PC-3 (cell line): ENCODE measurements around the gene CDA.

Experiments
- EZH2 ChIP-seq: fragments of 300-600 bp; sonication (generic); IDR thresholded peaks from one replicate; pipeline ENCODE4 v1.6.1; 2017; ENCODE audit warnings: antibody characterized with exemption, mild to moderate bottlenecking, low read length; ENCODE audit not compliant: unreplicated experiment
- EZH2phosphoT487 ChIP-seq: fragments of 300-600 bp; sonication (generic); IDR thresholded peaks from 2 replicates; pipeline ENCODE4 v1.6.1; 2018; ENCODE audit warnings: mild to moderate bottlenecking, antibody characterized with exemption, low read length, borderline replicate concordance
- TF ChIP-seq, protein P1 (sequence below): fragments of 300-600 bp; sonication (generic); conservative IDR thresholded peaks from 2 replicates; pipeline ENCODE4 v1.5.1; 2017; ENCODE audit warnings: antibody characterized with exemption, low read depth, mild to moderate bottlenecking, low read length

DNA sequence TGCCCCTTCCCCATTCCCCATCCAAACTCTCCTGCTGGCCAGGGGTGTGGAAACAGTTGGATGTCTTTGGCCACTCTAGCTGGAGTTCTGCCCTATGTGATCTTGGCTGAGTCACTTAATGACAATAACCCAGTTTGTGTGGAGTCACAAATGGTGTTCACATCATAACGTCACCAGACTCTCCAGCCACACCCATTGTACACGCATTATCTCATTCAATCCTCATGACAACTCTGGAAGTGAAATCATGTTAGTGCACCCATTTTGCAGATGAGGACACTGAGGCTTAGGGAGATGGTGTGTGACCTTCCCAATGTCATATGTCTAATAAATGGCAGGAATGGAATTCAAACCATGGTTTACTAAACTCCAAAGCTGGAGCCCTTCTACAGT is 1.2 kb upstream of the CDA start:
- TF ChIP-seq, protein P1, sequence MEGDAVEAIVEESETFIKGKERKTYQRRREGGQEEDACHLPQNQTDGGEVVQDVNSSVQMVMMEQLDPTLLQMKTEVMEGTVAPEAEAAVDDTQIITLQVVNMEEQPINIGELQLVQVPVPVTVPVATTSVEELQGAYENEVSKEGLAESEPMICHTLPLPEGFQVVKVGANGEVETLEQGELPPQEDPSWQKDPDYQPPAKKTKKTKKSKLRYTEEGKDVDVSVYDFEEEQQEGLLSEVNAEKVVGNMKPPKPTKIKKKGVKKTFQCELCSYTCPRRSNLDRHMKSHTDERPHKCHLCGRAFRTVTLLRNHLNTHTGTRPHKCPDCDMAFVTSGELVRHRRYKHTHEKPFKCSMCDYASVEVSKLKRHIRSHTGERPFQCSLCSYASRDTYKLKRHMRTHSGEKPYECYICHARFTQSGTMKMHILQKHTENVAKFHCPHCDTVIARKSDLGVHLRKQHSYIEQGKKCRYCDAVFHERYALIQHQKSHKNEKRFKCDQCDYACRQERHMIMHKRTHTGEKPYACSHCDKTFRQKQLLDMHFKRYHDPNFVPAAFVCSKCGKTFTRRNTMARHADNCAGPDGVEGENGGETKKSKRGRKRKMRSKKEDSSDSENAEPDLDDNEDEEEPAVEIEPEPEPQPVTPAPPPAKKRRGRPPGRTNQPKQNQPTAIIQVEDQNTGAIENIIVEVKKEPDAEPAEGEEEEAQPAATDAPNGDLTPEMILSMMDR: no peak
- TF ChIP-seq EZH2phosphoT487: no peak
- no peak for TF ChIP-seq EZH2
